GM12801 (cell line): ENCODE results near the gene SCN1A.

ENCODE experiments used
- CTCF ChIP-seq: IDR thresholded peaks from one replicate; pipeline ENCODE4 v1.5.1; 2011; ENCODE audit warnings: control low read depth; ENCODE audit not compliant: insufficient read length; ENCODE audit errors: extremely low read depth

Gene SCN1A

GRCh38 chr2:166135152-166135848 lies 7.5 kb upstream of the SCN1A start:
- no peak for TF ChIP-seq CTCF

GRCh38 chr2:166134252-166135151 lies 6.7 kb upstream of the SCN1A start:
- no peak for TF ChIP-seq CTCF

GRCh38 chr2:166133653-166134052 lies 5.8 kb upstream of the SCN1A start:
- no peak for TF ChIP-seq CTCF

DNA sequence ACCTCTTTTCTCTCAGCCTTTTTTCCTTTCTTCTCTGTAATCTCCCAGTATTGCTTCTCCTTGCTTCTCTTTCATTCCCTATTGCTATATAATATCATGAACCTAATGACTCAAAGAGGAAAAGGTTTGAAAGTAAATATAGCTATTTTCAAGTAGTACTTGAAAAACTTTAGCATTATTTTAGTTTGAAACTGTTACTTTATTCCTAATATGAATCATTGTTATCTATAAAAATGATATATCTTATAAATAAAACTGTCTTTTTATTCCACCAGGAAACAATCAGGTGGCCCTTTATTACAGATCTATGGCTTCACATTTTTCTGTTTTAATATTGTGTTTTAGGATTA lies 311 bp upstream of the SCN1A start:
- no peak for TF ChIP-seq CTCF

GRCh38 chr2:166126007-166126639 lies 1.7 kb downstream of the SCN1A start:
- TF ChIP-seq CTCF: no peak

GRCh38 chr2:166125557-166125956 lies 2.3 kb downstream of the SCN1A start:
- TF ChIP-seq CTCF: no peak

- TF ChIP-seq CTCF: no peak
Measured at GRCh38 chr2:166118180-166118579, 9.6 kb downstream of the SCN1A start.
